GM21390 (cell line): Measurements from ENCODE around the gene CUL4A.
A peak's percentile ranks its signal among the peaks of the same experiment; 100 is the strongest.

Experiments
- ATAC-seq: cut with Tn5 transposase; IDR thresholded peaks from one replicate; pipeline ENCODE4 v1.9.1; 2021; ENCODE audit not compliant: unreplicated experiment

Gene CUL4A

DNA sequence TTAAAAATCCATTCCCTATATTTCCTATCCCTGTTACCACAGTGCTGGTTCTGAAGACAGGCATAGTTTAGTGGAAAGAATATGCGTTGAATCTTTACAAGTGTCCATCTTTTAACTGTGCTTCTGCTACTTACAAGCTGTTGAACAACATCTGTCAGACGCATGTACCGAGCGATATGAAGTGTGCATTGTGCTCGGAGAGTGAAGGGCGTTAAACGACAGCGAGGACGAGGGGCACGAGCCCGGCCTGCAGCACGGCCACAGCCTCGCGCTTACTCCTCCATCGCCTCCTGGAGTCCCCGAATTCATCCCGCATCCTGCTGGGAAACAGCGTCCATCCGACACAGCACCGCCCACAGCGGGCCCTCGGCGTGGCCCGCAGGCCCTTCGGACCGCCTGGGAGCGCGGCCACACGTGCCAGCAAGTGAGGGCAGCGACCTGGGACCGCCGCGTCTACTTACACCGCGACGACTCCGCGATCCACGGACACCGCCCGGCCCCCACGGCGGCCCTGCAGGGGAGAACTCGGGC is 1.5 kb upstream of the CUL4A start:
- peak; percentile 10 for ATAC-seq

DNA sequence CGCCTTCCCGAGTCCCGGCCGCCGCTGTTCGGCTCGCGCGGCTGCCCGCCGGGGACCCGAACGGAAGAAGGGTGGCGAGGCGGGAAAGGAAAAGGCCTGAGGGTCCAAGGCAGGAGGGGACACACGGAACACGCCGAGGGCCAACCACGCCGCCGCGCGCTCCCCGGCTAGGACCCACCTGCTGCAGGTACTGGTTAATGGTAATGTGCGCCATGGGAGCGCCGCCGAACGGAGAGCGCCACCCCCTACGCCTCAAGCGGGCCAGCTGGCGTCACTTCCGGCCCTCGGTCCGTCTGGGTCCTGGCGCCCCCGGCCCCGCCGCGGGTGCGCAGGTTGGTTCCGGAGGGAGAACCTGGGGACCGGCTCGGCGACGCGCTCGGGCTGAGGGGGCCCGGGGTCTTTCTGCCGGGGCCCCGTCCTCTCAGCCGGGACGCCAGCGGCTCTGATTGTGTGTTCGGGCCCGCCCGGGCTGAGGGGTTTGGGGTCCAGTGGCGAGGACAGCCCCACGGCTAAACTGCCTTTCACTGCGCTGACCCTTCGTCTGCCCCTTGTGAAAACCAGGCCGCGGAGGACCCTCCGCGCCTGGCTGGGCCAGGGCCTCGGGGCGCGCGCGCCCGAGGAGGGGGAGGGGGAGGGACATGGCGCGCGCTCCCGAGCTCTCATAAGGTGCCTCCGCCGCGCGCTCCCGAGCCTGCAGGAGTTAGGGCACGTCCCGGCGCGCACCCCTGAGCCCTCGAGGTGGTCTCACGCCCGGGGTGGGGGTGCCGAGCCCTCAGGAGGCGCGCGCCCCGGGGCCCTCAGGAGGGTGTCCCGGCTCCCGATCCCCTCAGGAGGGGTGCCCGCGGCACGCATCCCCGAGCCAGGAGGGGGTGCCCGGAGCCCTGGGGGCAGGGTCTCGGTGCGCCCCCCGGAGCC is 735 bp upstream of the CUL4A start, which contains the start of gene PCID2:
PCID2 (minus strand) TSS at position 249 of the 915 bp plus-strand sequence; CDS start at position 214, 35 bp downstream.
- ATAC-seq = peak; percentile 76

DNA sequence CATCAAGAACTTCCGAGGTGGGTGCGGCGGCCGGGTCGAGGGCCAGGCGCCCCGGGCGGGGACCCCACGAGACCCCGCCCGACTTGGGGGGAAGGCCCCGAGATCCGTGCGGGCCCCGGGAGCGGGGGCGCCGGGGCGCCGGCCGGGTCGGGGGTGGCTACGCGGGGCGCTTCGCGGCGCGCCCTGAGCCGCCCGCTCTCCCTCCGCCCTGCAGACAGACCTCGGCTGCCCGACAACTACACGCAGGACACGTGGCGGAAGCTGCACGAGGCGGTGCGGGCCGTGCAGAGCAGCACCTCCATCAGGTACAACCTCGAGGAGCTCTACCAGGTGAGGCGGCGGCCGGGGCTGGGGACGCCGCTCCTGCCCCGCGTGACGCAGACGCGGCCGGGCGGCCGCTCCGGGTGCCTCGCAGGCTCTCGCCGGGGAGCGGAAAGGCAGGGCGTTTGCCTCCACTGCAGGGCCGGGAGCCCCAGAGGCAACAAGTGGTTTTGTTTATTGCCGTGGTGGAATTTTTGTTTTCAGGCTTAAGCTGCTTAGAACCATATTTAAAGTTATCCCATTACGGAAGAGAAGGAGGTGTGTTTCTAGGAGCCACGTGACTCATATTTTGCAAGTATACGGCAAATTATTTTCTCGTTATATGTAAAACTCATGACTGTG is 477 bp downstream of the CUL4A start:
- ATAC-seq = peak; percentile 35

DNA sequence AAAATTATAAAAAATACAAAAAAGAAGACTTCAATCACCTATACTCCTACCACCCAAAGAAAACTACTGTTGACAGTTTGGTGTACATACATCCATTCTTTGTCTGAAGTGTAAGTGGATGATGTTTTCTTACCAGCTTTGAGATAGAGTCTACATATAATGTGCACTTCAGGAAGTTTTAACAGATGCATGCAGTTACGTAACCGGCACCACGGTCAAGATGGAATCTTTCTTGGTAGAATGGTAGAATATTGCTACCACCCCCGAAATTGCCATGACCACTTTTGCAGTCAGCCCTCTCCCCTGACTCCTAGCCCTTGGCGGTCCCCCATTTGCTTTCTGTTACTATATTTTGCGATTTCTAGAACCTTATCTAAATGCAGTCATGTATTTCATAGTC is 1.4 kb downstream of the CUL4A start:
- no peak for ATAC-seq

DNA sequence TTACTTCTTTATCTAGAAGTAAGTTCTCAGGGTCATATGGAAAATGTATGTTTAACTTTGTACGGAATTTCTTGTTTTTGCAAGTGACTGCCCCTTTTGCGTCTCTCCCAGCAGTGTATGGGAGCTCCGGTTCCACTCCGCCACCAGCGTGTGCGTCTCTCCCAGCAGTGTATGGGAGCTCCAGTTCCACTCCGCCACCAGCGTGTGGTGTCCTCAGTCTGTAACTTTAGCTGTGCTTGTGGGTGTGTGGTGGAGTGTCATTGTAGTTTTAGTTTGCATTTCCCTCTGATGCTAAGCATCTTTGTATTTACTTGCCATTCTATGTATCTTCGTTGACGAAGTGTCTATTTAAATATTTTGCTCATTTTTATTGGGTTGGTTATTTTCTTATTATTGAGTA is 2.4 kb downstream of the CUL4A start:
- ATAC-seq = no peak

DNA sequence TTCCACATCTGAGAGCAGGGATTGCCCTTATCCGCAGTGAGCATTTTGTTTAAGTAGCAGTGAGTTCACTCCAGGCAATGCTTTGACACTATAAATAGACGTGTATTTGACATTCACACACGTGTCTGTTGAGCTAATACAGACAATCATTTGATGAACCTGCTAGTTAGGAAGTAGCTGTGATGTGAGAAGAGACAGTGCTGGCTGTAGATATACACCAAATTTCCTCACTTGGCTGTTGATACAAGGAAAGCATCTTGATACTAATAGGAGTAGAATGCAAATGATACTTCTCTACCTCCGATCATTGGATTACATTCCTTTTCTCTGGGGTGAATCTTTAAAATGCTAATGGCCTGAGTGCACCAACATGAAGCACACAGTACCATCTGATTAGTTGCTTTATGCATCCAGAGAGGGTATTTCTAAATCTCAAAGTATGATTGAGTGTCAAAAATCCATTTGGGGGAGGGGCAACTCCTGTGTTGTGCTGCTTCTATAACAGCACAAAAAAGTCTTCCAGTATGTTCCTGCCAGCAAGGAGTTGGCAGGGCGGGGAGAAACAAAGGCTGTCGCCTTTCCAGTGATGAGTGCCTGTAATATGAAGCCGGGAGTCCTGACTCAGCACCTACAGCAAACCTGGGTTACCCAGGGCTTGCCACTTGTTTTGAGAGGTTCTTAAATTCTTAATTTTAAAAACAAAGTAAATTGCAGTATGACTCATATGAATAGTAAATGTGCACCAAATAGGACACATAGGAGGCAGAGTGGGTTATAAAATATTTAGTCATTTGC is 7.0 kb downstream of the CUL4A start:
- ATAC-seq = no peak

DNA sequence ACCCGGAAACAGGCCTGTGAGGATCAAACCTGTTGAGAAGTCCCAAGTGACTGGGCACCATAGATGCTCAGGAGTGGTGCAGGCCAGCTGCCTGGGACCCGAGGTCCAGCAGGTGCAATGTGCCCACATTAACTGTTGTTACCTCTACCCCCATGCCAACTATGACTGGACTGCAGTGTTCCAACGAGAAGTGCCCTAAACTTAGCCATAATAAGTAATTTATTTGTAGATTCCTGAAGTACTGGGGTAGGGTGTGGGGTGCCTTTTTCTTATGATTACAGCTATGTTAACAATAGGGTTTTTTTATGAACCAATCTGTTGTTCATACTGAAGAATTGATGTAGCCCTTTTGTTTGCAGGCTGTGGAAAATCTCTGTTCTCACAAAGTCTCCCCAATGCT is 9.2 kb downstream of the CUL4A start:
- no peak for ATAC-seq

DNA sequence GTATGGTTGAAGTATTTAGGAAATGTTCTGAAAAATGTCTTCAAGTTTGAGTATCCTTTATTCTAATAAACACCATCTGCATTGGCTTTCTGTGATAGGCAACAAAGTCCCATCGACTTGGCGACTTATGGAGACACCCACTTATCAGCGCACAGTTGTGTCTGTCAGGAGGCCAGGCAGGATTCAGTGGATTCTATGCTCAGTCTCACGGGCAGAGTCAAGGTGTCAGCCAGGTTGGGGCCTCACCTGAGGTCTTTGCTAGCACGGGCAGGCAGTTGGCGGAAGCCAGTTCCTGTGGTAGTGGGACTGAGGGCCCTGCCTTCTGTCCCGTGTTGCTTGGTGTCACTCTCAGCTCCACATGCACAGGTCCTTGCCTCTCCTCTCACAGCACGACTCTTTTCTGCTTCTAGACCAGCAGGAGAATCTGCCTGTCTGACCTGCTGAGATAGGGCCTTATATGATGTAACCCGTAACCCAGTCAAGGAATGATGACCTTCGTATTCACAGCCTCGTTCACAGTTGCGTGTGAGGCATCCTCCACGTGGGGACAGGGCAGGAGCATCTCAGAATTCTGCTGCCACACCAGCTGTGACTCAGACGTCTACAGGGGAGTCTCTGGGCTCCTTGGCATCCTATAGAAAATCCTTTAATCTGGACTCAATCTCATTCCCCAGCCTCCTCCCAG is 10.0 kb downstream of the CUL4A start:
- ATAC-seq = no peak

DNA sequence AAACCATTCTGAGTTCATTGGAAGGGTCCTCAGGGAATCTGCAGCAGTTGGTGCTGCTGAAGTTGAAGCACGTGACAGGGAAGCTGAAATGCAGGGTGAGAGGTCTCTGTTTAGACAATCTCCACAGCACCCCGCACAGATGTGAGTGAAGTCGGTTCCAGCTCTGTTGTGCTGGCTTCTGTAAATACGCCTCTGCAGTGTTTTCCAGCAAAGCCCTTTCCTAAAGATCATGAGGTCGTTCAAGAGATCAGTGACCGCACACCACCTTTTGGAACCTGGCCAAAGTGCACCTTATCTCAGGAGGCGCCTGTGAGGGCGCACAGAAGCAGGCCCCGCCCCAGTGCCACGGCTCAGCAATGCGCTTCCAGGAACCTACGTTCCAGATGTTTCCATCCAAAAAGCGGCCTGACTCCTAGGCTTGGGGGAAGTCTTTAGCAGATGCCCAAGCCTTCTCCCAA is 10.8 kb downstream of the CUL4A start:
- ATAC-seq = no peak

DNA sequence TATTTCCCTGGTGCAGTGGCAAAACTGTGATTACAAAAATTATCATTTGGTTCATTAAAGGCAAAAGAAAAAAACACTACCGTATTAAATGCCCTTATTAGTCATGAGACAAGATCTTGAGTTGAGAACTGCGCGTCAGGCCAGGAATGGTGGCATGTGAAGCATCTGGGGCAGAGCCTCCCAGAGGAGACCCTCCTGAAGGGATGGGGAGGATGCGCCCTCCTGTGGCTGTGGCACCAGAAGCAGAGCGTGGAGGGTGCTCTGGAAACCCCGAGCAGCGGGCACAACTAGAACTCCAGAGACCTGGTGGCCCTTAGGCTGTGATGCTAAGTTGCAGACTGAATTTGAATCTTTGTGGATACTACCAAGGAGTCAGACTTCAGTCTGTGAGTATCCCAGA is 11.5 kb downstream of the CUL4A start:
- ATAC-seq = no peak

DNA sequence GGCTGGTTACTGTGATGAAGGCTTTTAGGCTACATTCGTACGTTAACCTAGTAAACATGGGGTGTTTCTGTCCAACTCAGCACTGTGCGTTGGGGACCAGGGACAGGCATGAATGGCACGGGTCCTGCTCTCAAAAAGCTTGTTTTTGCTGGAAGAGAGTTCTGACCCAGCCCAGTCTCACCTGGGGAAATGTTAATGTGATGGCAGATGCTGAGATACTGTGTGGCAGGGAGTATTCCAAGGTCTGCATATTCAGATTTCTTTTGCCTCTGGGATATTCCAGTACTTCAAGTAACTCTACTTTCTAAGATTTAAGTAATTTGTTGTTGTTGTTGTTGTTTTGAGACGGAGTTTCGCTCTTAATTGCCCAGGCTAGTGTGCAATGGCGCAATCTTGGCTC is 13.7 kb downstream of the CUL4A start:
- ATAC-seq = no peak

DNA sequence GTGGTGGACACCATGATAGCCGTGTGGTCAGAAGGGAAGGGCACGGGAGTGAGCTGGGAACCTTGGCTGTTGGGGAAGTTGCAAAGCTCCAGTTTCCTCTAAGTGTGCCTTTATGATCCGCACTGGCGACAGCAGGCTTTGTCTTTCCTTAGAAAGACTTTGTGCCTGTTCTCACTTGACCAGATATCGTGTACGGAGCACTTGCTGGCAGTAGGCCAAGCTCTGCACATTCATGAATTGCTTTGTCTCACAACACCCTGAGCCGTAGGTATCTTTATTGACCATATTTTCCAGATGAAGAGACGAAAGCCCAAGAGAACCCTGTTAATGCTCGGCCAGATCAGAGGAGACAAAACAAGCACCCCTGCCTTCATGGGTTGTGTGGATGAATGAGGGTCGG is 15.1 kb downstream of the CUL4A start:
- ATAC-seq = no peak

DNA sequence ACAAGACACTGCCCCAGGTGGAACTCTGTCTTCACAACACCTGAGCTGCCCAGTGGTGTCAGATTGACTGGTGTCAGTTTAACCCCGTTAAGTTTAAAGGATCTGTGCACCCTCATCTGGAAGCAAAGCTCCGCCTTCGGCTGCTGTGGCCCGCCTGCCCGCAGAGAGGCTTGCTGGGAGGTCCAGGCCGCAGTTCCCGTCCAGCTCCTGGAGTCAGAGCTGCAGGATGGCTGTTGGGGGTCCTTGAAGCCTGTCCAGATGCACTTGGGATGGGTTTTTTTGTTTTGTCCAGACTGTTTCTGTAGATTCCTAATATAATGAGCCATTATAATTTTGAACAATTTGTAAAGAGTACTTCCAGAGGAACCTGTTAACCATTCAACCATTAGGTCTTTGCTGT is 16.1 kb downstream of the CUL4A start:
- no peak for ATAC-seq

DNA sequence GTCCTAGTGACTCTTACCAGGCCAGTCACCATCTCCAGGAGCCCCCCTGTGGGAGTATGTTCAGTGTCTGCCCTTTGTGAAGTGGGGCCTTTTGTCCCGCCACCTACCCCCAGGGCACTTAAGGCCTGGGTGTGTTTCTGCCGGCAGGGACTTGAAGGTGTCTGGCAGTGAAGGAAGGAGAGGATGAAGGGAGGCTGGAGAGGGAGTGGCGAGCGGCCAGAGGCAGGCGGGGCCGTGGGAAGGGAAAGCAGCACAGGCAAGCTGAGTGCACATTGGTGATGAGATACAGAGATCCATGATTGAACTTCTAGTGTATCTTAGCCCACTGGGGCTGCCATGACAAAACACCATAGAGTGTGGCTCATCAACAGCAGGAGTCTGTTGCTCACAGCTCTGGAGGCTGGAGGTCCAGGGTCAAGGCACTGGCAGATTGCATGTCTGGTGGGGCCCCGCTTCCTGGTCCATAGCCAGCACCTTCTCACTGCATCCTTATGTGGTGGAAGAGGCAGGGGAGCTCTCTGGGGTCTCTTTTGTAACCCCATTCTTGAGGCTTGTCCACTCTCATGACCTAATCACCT is 17.5 kb downstream of the CUL4A start:
- ATAC-seq = no peak

DNA sequence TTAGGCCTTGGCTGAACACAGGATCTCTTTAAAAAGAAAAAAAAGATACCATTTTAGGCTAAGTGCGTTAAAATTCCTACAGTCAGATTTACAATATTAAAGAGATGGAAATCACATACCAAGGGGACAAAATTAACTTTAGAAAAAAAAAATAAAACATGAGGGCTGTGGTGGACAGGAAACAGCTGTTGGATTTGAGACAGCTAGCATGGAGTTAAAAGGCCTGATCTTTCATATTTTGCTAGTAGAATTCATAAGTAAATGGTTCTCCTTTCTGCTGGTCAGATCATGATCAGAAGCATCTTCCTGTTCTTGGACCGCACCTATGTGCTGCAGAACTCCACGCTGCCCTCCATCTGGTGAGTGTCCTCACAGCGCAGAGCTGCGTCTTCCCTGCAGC is 19.7 kb downstream of the CUL4A start:
- no peak for ATAC-seq

DNA sequence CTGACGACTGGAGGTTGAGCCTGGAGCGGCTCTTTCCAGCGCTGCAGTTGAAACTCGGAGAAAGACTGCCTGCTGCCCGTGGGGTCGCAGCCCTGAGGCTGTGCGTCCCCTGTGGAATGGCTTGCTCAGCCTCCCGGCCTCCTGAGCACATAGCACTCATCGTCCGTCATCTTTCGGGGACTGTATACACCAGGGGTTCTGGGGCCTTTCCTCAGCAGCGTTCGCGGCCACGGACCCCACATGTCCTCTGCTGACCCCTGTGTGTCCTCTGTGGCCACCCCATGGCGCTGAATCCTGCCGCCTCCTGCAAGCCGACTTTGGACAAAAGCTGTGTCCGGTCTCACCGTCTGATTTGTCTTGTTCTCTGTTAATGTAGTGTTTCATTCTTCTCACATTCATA is 20.4 kb downstream of the CUL4A start:
- no peak for ATAC-seq

DNA sequence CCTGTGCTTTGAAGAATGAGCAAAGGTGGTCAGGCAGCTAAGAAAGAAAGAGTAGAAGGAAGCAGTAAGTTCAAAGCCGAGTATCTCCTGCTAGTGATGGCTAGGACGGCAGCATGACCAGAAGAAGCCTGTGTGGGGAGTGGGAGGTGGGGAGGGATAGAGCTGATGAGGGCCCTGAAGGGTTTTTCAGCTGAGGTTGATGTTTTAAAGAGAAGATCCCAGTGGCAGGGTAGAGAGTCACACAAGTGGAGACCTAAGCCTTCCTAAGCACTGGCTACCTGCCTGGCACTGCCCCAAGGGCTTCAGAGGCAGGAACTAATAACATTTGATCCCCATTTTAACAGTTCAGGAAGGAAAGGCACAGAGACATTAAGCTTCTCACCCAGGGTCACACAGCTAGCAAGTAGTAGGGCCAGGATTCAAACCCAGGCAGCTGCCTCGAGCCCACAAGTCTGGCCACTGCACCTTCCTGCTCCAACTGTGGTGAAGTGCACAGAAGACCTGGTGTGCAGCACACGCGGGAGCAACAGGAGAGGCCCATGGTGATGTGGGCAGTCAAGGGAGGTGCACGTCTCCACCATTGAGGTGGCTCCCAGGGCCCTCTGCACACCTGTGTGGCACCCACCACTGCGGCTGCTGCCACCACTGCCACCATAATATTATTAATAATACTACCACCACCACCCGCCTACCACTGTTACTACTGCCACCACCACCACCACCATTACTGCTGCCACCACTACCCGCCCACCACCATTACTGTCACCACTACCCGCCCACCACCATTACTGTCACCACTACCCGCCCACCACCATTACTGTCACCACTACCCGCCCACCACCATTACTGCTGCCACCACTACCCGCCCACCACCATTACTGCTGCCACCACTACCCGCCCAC is 22.1 kb downstream of the CUL4A start:
- no peak for ATAC-seq

DNA sequence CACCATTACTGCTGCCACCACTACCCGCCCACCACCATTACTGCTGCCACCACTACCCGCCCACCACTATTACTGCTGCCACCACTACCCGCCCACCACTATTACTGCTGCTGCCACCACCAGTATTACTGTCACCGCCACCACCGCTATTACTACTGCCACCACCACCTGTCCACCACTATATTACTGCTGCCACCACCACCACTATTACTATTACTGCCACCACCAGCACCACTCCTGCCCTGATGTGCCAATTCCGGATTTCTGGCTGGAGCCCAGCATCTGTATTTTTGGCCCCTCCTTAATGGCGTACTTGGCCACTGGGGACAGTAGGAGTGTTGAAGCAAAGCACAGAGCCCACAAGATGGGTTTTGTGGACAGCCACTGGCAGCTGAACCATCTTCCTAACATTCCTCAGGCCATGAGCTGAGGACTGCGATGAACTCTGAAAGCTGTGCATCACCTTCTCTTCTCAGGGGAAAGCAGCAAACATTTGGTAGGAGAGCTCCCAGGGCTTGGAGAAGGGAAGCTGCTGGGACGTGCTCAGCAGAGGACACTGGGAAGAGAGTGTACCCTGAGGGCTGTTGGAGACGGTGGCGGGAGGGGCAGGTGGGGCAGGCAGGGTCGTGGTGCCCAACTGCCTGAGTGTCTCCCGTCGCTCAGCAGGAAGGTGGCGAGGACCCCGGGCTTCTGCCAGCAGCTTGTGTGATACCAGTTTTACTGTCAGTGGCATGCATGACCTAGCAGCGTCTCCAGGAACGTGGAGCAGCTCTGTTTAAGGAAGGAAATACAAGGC is 23.0 kb downstream of the CUL4A start:
- ATAC-seq = no peak
